Tibial nerve (tissue), 4 donors: ENCODE data around the gene GAGE12J. TPM values are rescaled to one million over a fixed set of nuclear protein-coding genes. Genes with fewer than 3 reads are reported as not detected.
"Not testable (repeated sequence)": the region's sequence is repeated elsewhere in the genome, so short reads cannot be mapped to it uniquely, and the experiment has no call there.

Experiments
- DNase-seq, 2 donors: peaks; one replicate each; pipeline ENCODE4 v3.0.0-alpha.2; 2019; ENCODE audit warnings: low spot score in 2 of 2
- H3K27ac ChIP-seq, 4 donors: fragments of 200-600 bp; sonication (generic) in 3 of 4; one replicate each; pipeline ENCODE4 v1.5.1; 2017 to 2019; ENCODE audit warnings: mild to moderate bottlenecking in 1 of 4
- H3K27me3 ChIP-seq, 2 donors: fragments of 200-600 bp; sonication (generic) in 1 of 2; one replicate each; pipeline versions ENCODE4 v1.5.1 to v1.6.0; 2017 to 2019
- H3K36me3 ChIP-seq, 3 donors: fragments of 200-600 bp; sonication (generic); one replicate each; pipeline ENCODE4 v1.5.1; 2018 to 2019
- H3K4me1 ChIP-seq, 4 donors: fragments of 200-600 bp; sonication (generic) in 3 of 4; one replicate each; pipeline ENCODE4 v1.5.1; 2017 to 2019
- H3K4me3 ChIP-seq, 4 donors: fragments of 200-600 bp; sonication (generic) in 3 of 4; one replicate each; pipeline ENCODE4 v1.5.1; 2017 to 2019; ENCODE audit warnings: mild to moderate bottlenecking in 1 of 4, moderate library complexity in 1 of 4
- H3K9me3 ChIP-seq, 4 donors: fragments of 200-600 bp; sonication (generic) in 3 of 4; one replicate each; pipeline ENCODE4 v1.5.1; 2017 to 2019
- EP300 ChIP-seq, 2 donors: sonication (generic); formaldehyde crosslinking; IDR thresholded peaks; one replicate each; pipeline ENCODE4 v1.6.1; 2017; ENCODE audit warnings: antibody characterized with exemption in 2 of 2, mild to moderate bottlenecking in 1 of 2
- POLR2A ChIP-seq, 2 donors: fragments of 450-650 bp; IDR thresholded peaks; one replicate each; pipeline ENCODE4 v1.6.1; 2017; ENCODE audit warnings: antibody characterized with exemption in 2 of 2, mild to moderate bottlenecking in 2 of 2, moderate library complexity in 2 of 2
- WGBS, 2 donors: methylation state at CpG; one replicate each; pipeline ENCODE4 v1.1.5; 2018; 5-methylcytosine and 5-hydroxymethylcytosine counted together
- total RNA-seq, 4 donors: library from RNA; depleted of rRNA; stranded (reverse); fragments of >200 nt; gene quantifications; one replicate each; pipeline ENCODE4 v1.1.0, GENCODE V29; 2016
- TF ChIP-seq, protein P1 (sequence below), 5 experiments: fragments of 200-600 bp in 3 of 5; fragments of 450-650 bp in 2 of 5; sonication (generic) in 3 of 5; IDR thresholded peaks; one replicate each; pipeline ENCODE4 v1.5.1; 2016 to 2019; ENCODE audit warnings: antibody characterized with exemption in 5 of 5, mild to moderate bottlenecking in 3 of 5, moderate library complexity in 2 of 5

The GAGE12J gene
- total RNA-seq, 4 donors from 2014 or later: not detected

DNA sequence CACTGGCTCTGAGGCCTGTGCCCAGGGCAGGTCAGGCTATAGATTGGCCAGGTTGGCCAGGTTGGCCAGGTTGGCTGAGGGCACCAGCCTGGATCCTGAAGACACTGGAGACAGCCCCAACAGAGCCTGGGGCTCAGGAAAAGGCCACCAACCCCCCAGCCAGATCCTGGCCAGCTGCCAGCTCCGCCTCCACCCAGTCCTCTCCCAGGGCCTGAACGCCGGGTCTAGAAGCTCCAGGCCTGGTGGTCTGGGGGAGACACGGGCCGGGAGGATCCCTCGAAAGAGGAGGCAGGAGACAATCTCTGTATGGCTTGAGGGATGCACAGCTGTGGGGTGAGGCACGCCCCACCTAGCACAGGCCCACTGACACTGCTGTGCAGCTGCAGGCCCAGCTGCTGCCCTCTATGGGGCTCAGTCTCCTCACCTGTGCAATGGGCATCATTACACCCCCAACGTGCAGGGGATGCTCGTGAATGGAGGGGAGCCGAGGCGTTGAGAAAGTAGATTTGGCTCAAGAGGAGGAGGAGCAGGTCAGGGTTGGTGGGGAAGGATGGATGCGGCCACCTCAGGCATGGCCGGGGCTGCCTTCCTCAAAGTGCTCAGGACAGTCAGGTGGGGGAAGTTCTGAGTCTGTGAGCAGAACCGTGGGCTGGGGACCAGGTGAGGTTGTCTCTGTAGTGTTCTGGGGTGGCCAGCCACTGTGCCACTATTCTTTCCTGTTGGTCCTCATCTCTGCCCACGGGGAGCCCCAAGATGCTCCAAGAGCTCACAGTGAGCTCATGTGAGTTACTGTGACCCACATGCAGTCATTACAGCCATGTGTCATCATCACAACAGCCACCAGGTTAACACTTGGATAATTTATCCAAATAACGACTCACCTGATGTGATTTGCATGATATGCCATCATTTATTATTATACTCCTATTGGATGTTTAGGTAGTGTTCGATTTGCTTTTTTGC, 29.2 kb upstream of the GAGE12J start:
- 71 to 88% methylated on average over 7 to 17 of the region's 17 CpGs for WGBS, 2 donors
- Histone ChIP-seq H3K27ac (no peak overlapping the region), H3K4me1 (peaks cover 0 to 3% (median 0%) of the 10 kb centered on the region in 4 donors), H3K4me3 (no peak overlapping the region), H3K9me3 (no peaks in the 10 kb centered on the region), H3K27me3 (no peaks in the 10 kb centered on the region), H3K36me3 (no peaks in the 10 kb centered on the region)
- TF ChIP-seq, protein P1, sequence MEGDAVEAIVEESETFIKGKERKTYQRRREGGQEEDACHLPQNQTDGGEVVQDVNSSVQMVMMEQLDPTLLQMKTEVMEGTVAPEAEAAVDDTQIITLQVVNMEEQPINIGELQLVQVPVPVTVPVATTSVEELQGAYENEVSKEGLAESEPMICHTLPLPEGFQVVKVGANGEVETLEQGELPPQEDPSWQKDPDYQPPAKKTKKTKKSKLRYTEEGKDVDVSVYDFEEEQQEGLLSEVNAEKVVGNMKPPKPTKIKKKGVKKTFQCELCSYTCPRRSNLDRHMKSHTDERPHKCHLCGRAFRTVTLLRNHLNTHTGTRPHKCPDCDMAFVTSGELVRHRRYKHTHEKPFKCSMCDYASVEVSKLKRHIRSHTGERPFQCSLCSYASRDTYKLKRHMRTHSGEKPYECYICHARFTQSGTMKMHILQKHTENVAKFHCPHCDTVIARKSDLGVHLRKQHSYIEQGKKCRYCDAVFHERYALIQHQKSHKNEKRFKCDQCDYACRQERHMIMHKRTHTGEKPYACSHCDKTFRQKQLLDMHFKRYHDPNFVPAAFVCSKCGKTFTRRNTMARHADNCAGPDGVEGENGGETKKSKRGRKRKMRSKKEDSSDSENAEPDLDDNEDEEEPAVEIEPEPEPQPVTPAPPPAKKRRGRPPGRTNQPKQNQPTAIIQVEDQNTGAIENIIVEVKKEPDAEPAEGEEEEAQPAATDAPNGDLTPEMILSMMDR (IDR thresholded peaks at IDR 0.05): no peak
- TF ChIP-seq EP300 (IDR thresholded peaks at IDR 0.05) (no peak), POLR2A (IDR thresholded peaks at IDR 0.05) (no peak)
- DNase-seq: no peak

DNA sequence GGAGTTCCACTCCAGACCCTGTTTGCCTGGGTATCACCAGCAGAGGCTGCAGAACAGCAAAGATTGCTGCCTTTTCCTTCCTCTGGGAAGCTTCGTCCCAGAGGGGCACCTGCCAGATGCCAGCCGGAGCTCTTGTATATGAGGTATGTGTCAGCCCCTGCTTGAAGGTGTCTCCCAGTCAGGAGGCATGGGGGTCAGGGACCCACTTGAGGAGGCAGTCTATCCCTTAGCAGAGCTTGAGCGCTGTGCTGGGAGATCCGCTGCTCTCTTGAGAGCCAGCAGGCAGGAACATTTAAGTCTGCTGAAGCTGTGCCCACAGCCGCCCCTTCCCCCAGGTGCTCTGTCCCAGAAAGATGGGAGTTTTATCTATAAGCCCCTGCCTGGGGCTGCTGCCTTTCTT, 22.5 kb upstream of the GAGE12J start:
- H3K36me3 ChIP-seq, H3K27me3 ChIP-seq, DNase-seq, H3K4me3 ChIP-seq, H3K4me1 ChIP-seq, H3K9me3 ChIP-seq, H3K27ac ChIP-seq: not testable (repeated sequence)
- 92 to 94% methylated on average over 2 to 5 of the region's 5 CpGs for WGBS, 2 donors

DNA sequence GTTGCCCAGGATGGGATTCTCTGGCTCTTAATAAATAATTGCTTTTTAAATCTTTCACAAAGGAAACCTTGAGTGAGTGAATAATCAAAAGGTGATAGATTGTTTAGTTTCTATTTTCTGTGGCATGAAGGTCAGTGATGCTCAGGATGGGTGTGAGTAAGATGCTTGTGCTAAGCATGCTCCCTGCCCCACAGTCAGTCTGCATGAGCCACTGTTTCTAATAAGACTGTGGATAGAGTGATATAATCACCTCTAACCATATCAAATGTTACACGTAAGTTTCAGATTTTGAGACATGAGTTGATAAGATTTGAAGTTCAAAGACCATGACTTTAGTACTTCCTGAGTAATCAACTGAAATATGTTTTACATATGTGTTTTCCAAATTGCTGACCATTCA, 21.1 kb upstream of the GAGE12J start:
- WGBS, 2 donors: 88 to 92% methylated on average over 1 of the region's 1 CpG
- Histone ChIP-seq H3K27me3 (no peaks in the 10 kb centered on the region), H3K9me3 (no peaks in the 10 kb centered on the region), H3K36me3 (no peaks in the 10 kb centered on the region), H3K4me3 (no peak overlapping the region), H3K4me1 (no peaks in the 10 kb centered on the region), H3K27ac (no peak overlapping the region)
- TF ChIP-seq POLR2A (IDR thresholded peaks at IDR 0.05): no peak
- TF ChIP-seq, protein P1 (IDR thresholded peaks at IDR 0.05): no peak
- TF ChIP-seq EP300 (IDR thresholded peaks at IDR 0.05): no peak
- DNase-seq: no peak

DNA sequence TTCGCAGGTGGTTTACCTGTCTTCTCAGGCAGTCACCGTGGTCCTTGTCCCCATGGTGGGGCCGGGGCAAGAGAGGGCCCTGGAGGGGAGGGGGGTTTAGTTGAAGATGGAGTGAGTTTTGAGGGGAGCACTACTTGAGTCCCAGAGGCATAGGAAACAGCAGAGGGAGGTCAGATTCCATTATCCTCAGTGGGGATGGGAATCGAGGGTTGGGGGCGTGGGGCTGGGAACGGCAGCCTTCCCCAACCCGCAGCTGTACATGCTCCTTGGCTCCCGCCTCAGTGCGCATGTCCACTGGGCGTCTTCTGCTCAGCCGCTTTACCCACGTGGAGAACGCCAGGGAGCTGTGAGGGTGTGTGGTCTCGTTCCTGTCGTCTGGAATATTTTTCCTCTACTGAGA, 18.5 kb upstream of the GAGE12J start, which contains the start of gene GAGE10:
Gene GAGE10 (plus strand): TSS at position 301 of the 400 bp plus-strand sequence. CDS start 1,214 bp downstream, outside the sequence.
- H3K4me1 ChIP-seq: no peaks in the 10 kb centered on the region
- peaks cover 0 to 4% of the 10 kb centered on the region in 2 donors for H3K27me3 ChIP-seq
- H3K9me3 ChIP-seq: no peaks in the 10 kb centered on the region
- DNase-seq: no peak
- no peak for TF ChIP-seq EP300 (IDR thresholded peaks at IDR 0.05)
- TF ChIP-seq POLR2A (IDR thresholded peaks at IDR 0.05): no peak
- TF ChIP-seq, protein P1 (IDR thresholded peaks at IDR 0.05): no peak
- H3K4me3 ChIP-seq: no peak within 1 kb of the TSS
- 69 to 91% methylated on average over 11 to 14 of the region's 15 CpGs for WGBS, 2 donors
- no peak within 1 kb of the TSS for H3K27ac ChIP-seq
- H3K36me3 ChIP-seq: no peaks in the 10 kb centered on the region

DNA sequence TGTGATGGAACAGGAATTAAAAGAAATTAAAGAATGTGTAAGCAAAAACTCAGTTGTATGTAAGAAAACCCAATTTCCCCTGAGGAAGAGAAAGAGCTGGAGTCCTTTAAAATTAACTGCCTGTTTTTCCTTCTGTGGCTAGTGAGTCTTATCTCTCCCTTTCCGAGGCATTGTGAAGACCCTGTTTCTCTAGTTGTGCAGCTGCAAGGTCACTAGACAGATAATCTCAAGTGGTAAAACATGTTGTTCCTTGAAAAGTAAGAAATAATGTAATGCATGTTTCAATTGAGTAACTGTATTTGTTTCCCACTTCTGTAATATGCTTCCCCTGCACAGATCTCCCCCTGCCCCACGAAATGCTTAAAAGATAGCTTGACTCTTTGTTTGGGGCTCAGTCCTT, 14.1 kb upstream of the GAGE12J start:
- not testable (repeated sequence) for DNase-seq, H3K27ac ChIP-seq, H3K36me3 ChIP-seq, H3K4me1 ChIP-seq, H3K27me3 ChIP-seq, H3K9me3 ChIP-seq, H3K4me3 ChIP-seq
- WGBS, 2 donors: 52 to 57% methylated on average over 2 of the region's 2 CpGs

DNA sequence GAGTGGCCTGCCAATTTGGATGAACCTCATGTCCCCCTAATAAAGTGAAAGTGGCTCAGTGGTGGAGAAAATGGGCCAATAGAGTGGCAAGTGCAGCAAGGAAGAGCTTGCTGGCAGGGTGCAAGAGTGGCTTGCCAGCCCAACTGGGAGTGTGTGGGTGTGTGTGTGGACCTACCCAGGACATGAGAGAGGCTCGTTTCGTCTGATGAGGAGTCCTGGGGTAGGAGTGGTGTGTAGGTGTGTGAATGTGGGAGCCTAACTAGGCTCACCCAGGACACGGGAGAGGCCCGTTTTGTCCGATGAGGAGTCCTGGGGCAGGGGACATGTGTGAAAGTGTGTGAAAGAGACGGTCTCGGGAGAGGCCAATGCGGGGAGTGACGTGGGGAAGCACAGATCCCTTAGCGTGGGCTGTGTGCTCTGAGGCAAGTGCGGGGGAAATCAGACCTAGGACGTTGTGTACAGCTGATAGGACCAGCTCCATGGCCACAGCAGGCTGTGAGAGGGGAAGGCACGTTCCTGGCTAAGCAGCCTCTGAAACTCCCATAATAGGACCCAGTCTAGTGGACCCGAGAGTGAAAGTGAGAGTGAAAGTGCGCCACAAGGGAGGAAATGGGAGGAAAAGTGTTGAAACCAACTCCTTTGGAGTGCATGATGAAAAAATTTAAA, 13.1 kb upstream of the GAGE12J start:
- WGBS, 2 donors: 29 to 60% methylated on average over 14 to 15 of the region's 15 CpGs
- Histone ChIP-seq H3K9me3 (no peaks in the 10 kb centered on the region), H3K4me3 (peak overlapping the region; percentile 19 to 44 (median 37)), H3K27ac (peak overlapping the region; percentile 54 to 78 (median 72)), H3K4me1 (peaks cover 0 to 5% (median 0%) of the 10 kb centered on the region in 4 donors), H3K27me3 (peaks cover 0 to 4% of the 10 kb centered on the region in 2 donors), H3K36me3 (no peaks in the 10 kb centered on the region)
- peak in 1 of 2 donors; percentile 5 for DNase-seq
- no peak for TF ChIP-seq POLR2A (IDR thresholded peaks at IDR 0.05)
- TF ChIP-seq, protein P1 (IDR thresholded peaks at IDR 0.05): no peak
- no peak for TF ChIP-seq EP300 (IDR thresholded peaks at IDR 0.05)
